WI38 (cell line): ENCODE results near the gene SOHLH2.

Source experiments
- H3K4me3 ChIP-seq: 2 replicates; pipeline ENCODE4 v1.5.1; 2011; ENCODE audit warnings: low read depth, mild to moderate bottlenecking, control low read depth, low read length
- CTCF ChIP-seq: IDR thresholded peaks from 2 replicates; pipeline ENCODE4 v1.5.1; 2012; ENCODE audit warnings: low read depth, mild to moderate bottlenecking, control low read depth, low read length

SOHLH2 gene

GRCh38 chr13:36214163-36214921 is at the start of gene SOHLH2:
SOHLH2 (minus strand) TSS chr13:36214556; CDS start chr13:36214526, 30 bp downstream.
- no peak within 1 kb of the TSS for H3K4me3 ChIP-seq
- no peak for TF ChIP-seq CTCF

- no peak overlapping the region for H3K4me3 ChIP-seq
- no peak for TF ChIP-seq CTCF
Measured at GRCh38 chr13:36261976-36262375, 47.6 kb upstream of the SOHLH2 start.

GRCh38 chr13:36261011-36261410 is 46.7 kb upstream of the SOHLH2 start:
- no peak for TF ChIP-seq CTCF
- H3K4me3 ChIP-seq = no peak overlapping the region

- no peak for TF ChIP-seq CTCF
- no peak overlapping the region for H3K4me3 ChIP-seq
Measured at GRCh38 chr13:36259361-36260137, 45.2 kb upstream of the SOHLH2 start.

GRCh38 chr13:36258831-36259230 is 44.5 kb upstream of the SOHLH2 start:
- TF ChIP-seq CTCF = no peak
- no peak overlapping the region for H3K4me3 ChIP-seq

- H3K4me3 ChIP-seq = no peak overlapping the region
Measured at GRCh38 chr13:36251526-36251925, 37.2 kb upstream of the SOHLH2 start.

More at GRCh38 chr13:36251526-36251925, 37.2 kb upstream of the SOHLH2 start:
- no peak for TF ChIP-seq CTCF
